Measurements from ENCODE around the gene SSMEM1.
"Not testable (repeated sequence)": the region's sequence is repeated elsewhere in the genome, so short reads cannot be mapped to it uniquely, and the experiment has no call there.

Gene SSMEM1

DNA sequence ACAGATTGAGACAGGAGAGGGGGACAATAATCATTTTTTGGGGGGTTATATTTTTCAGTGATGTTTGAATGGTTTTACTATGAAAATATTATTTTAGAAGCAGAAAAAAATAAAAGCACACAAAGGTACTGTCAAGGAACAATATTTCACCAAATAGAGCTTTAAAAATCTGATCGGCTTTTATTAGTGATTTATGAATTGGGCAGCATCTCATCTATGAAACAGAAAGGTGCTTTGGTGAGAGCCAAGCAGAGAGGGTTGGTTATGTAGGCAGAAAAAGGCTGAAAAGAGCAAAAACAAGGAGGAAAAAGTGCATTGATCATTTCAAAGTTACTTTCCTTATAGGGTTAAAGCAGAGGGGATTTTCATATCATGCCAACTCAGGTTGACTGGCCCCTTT is 32.6 kb downstream of the SSMEM1 start:
- no peaks in the 10 kb centered on the region for H3K9me3 ChIP-seq (replicated peaks; ENCODE audit: insufficient read depth, low read length)
- no peak for DNase-seq
- TF ChIP-seq EZH2phosphoT487 (IDR thresholded peaks at IDR 0.05; ENCODE audit: low read length): no peak
- TF ChIP-seq, protein P1, sequence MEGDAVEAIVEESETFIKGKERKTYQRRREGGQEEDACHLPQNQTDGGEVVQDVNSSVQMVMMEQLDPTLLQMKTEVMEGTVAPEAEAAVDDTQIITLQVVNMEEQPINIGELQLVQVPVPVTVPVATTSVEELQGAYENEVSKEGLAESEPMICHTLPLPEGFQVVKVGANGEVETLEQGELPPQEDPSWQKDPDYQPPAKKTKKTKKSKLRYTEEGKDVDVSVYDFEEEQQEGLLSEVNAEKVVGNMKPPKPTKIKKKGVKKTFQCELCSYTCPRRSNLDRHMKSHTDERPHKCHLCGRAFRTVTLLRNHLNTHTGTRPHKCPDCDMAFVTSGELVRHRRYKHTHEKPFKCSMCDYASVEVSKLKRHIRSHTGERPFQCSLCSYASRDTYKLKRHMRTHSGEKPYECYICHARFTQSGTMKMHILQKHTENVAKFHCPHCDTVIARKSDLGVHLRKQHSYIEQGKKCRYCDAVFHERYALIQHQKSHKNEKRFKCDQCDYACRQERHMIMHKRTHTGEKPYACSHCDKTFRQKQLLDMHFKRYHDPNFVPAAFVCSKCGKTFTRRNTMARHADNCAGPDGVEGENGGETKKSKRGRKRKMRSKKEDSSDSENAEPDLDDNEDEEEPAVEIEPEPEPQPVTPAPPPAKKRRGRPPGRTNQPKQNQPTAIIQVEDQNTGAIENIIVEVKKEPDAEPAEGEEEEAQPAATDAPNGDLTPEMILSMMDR (IDR thresholded peaks at IDR 0.05; ENCODE audit: low read length): no peak
- TF ChIP-seq EZH2 (optimal IDR thresholded peaks at IDR 0.05; ENCODE audit: low read depth, low read length): no peak
- H3K36me3 ChIP-seq (replicated peaks; ENCODE audit: insufficient read depth, low read length): no peaks in the 10 kb centered on the region
- H3K9ac ChIP-seq (ENCODE audit: low read length): no peak overlapping the region
- no peaks in the 10 kb centered on the region for H3K27me3 ChIP-seq (replicated peaks; ENCODE audit: insufficient read depth, low read length)
- H3K27ac ChIP-seq (ENCODE audit: low read length): no peak overlapping the region
- no peaks in the 10 kb centered on the region for H3K79me2 ChIP-seq (ENCODE audit: low read length)
- no peak overlapping the region for H3K4me3 ChIP-seq (ENCODE audit: low read length)
- H3K9me2 ChIP-seq (replicated peaks; ENCODE audit: insufficient read depth, low read length): no peaks in the 10 kb centered on the region
- no peaks in the 10 kb centered on the region for H3F3A ChIP-seq (ENCODE audit: insufficient read depth, low read length)
- no peak overlapping the region for H3K4me2 ChIP-seq (ENCODE audit: low read depth, low read length)
- peaks cover 10% of the 10 kb centered on the region for H3K4me1 ChIP-seq (ENCODE audit: low read length)
- H2AFZ ChIP-seq (ENCODE audit: low read length): no peak overlapping the region
- no peaks in the 10 kb centered on the region for H4K20me1 ChIP-seq (ENCODE audit: insufficient read depth, low read length)

DNA sequence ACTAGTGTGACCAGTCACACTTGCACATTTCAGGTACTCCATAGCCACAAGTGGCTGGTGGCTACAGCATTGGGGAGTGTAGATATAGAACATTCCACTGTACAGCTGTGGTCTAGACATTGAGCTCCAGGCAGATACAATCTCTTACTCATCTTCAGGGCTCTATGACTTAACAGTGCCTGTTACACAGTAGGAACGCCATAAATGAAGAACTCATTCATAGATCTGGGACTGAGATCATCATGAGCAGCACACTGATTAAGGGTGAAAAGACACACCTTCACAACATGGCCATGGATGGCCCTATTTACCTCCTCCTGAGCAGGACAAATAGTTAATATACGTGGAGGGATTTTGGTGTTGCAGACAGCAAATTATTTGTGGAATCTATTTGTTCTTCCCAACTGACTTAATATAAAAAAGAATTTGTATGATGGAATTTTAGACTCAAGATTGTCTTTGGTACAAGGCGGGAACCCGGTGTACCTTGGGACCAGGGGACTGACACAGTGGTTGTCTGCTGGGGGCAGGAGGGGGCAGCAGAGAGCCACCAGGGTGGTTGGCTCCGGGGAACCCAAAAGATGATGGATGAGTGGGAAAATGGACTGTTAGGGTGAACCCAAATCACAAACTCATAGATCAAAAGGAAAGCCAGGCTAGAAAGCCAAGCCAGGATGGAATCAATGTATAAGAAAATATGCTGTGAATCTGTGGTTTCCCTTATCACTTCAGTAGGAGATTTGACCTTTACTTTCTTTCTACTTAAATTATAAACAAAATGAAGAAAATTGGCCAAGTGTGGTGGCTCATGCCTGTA is 34.7 kb downstream of the SSMEM1 start:
- Histone ChIP-seq H3K4me3 (ENCODE audit: low read length) (no peak overlapping the region), H4K20me1 (ENCODE audit: insufficient read depth, low read length) (no peaks in the 10 kb centered on the region), H3K79me2 (ENCODE audit: low read length) (no peaks in the 10 kb centered on the region), H3K27me3 (replicated peaks; ENCODE audit: insufficient read depth, low read length) (no peaks in the 10 kb centered on the region), H3K9ac (ENCODE audit: low read length) (no peak overlapping the region), H3F3A (ENCODE audit: insufficient read depth, low read length) (no peaks in the 10 kb centered on the region), H3K4me2 (ENCODE audit: low read depth, low read length) (peak overlapping the region; percentile 40), H3K27ac (ENCODE audit: low read length) (no peak overlapping the region), H3K9me3 (replicated peaks; ENCODE audit: insufficient read depth, low read length) (no peaks in the 10 kb centered on the region), H3K4me1 (ENCODE audit: low read length) (peaks cover 10% of the 10 kb centered on the region), H3K9me2 (replicated peaks; ENCODE audit: insufficient read depth, low read length) (no peaks in the 10 kb centered on the region), H3K36me3 (replicated peaks; ENCODE audit: insufficient read depth, low read length) (no peaks in the 10 kb centered on the region), H2AFZ (ENCODE audit: low read length) (peak overlapping the region; percentile 38)
- TF ChIP-seq EZH2phosphoT487 (IDR thresholded peaks at IDR 0.05; ENCODE audit: low read length) (no peak), EZH2 (optimal IDR thresholded peaks at IDR 0.05; ENCODE audit: low read depth, low read length) (no peak)
- TF ChIP-seq, protein P1 (IDR thresholded peaks at IDR 0.05; ENCODE audit: low read length): peak; percentile 100
- DNase-seq: peak; percentile 57

DNA sequence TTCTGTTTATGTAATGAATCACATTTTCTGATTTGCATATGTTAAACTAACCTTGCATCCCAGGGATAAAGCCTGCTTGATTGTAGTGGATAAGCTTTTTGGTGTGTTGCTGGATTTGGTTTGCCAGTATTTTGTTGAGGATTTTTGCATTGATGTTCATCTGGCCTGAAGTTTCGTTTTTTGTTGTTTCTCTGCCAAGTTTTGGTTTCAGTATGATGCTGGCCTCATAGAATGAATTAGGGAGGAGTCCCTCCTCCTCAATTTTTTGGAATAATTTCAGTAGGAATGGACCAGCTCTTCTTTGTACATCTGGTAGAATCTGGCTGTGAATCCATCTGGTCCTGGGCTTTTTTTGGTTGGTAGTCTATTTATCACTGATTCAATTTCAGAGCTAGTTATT is 35.8 kb downstream of the SSMEM1 start:
- H3F3A ChIP-seq (ENCODE audit: insufficient read depth, low read length); H4K20me1 ChIP-seq (ENCODE audit: insufficient read depth, low read length); H3K4me3 ChIP-seq (ENCODE audit: low read length); H3K9me3 ChIP-seq (replicated peaks; ENCODE audit: insufficient read depth, low read length); H3K36me3 ChIP-seq (replicated peaks; ENCODE audit: insufficient read depth, low read length); H3K9ac ChIP-seq (ENCODE audit: low read length); H3K27ac ChIP-seq (ENCODE audit: low read length); H3K9me2 ChIP-seq (replicated peaks; ENCODE audit: insufficient read depth, low read length); H3K79me2 ChIP-seq (ENCODE audit: low read length); H3K27me3 ChIP-seq (replicated peaks; ENCODE audit: insufficient read depth, low read length): not testable (repeated sequence)
- H2AFZ ChIP-seq (ENCODE audit: low read length): peak overlapping the region; percentile 13; the same call in 1 of the 2 replicates
- peak overlapping the region; percentile 30; the same call in 1 of the 2 replicates for H3K4me2 ChIP-seq (ENCODE audit: low read depth, low read length)
- peak; percentile 67 for DNase-seq
- peaks cover 10% of the 10 kb centered on the region for H3K4me1 ChIP-seq (ENCODE audit: low read length)

DNA sequence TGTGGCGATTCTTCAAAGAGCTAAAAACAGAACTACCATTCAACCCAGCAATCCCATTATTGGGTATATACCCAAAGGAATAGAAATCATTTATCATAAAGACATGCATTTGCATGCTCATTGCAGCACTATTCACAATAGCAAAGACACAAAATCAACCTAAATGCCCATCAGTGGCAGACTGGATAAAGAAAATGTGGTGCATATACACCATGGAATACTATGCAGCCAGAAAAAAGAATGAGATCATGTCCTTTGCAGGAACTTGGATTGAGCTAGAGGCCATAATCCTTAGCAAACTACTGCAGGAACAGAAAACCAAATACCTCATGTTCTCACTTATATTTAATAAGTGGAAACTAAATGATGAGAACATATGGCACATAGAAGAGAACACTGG is 38.8 kb downstream of the SSMEM1 start:
- not testable (repeated sequence) for H3K4me3 ChIP-seq (ENCODE audit: low read length); DNase-seq; H3K9ac ChIP-seq (ENCODE audit: low read length); H3K36me3 ChIP-seq (replicated peaks; ENCODE audit: insufficient read depth, low read length); H3K27ac ChIP-seq (ENCODE audit: low read length); H3K9me2 ChIP-seq (replicated peaks; ENCODE audit: insufficient read depth, low read length); H3K4me2 ChIP-seq (ENCODE audit: low read depth, low read length); H3K9me3 ChIP-seq (replicated peaks; ENCODE audit: insufficient read depth, low read length); H2AFZ ChIP-seq (ENCODE audit: low read length); H3F3A ChIP-seq (ENCODE audit: insufficient read depth, low read length); H4K20me1 ChIP-seq (ENCODE audit: insufficient read depth, low read length); H3K27me3 ChIP-seq (replicated peaks; ENCODE audit: insufficient read depth, low read length); H3K79me2 ChIP-seq (ENCODE audit: low read length)
- H3K4me1 ChIP-seq (ENCODE audit: low read length): peaks cover 10% of the 10 kb centered on the region

DNA sequence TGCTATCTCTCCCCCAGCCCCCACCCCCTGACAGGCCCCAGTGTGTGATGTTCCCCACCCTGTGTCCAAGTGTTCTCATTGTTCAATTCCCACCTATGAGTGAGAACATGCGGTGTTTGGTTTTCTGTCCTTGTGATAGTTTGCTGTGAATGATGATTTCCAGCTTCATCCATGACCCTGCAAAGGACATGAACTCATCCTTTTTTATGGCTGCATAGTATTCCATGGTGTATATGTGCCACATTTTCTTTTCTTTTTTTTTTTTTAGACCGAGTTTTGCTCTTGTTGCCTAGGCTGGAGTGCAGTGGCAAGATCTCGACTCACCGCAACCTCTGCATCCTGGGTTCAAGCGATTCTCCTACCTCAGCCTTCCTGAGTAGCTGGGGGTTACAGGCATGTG is 41.2 kb downstream of the SSMEM1 start:
- not testable (repeated sequence) for H3K9me3 ChIP-seq (replicated peaks; ENCODE audit: insufficient read depth, low read length); H3K9ac ChIP-seq (ENCODE audit: low read length); H3K4me2 ChIP-seq (ENCODE audit: low read depth, low read length); H3K27me3 ChIP-seq (replicated peaks; ENCODE audit: insufficient read depth, low read length); H3K27ac ChIP-seq (ENCODE audit: low read length); H3K79me2 ChIP-seq (ENCODE audit: low read length); H3K9me2 ChIP-seq (replicated peaks; ENCODE audit: insufficient read depth, low read length); DNase-seq; H4K20me1 ChIP-seq (ENCODE audit: insufficient read depth, low read length); H3K4me3 ChIP-seq (ENCODE audit: low read length); H2AFZ ChIP-seq (ENCODE audit: low read length); H3K4me1 ChIP-seq (ENCODE audit: low read length); H3F3A ChIP-seq (ENCODE audit: insufficient read depth, low read length); H3K36me3 ChIP-seq (replicated peaks; ENCODE audit: insufficient read depth, low read length)

DNA sequence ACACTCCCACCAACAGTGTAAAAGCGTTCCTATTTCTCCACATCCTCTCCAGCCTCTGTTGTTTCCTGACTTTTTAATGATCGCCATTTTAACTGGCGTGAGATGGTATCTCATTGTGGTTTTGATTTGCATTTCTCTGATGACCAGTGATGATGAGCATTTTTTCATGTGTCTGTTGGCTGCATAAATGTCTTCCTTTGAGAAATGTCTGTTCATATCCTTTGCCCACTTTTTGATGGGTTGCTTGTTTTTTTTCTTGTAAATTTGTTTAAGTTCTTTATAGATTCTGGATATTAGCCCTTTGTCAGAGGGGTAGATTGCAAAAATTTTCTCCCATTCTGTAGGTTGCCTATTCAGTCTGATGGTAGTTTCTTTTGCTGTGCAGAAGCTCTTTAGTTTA is 42.0 kb downstream of the SSMEM1 start:
- H3K27ac ChIP-seq (ENCODE audit: low read length); H3K9ac ChIP-seq (ENCODE audit: low read length); H3K4me1 ChIP-seq (ENCODE audit: low read length); H4K20me1 ChIP-seq (ENCODE audit: insufficient read depth, low read length); H3K27me3 ChIP-seq (replicated peaks; ENCODE audit: insufficient read depth, low read length); H3K4me3 ChIP-seq (ENCODE audit: low read length); H3K79me2 ChIP-seq (ENCODE audit: low read length); DNase-seq; H3K4me2 ChIP-seq (ENCODE audit: low read depth, low read length); H3K9me3 ChIP-seq (replicated peaks; ENCODE audit: insufficient read depth, low read length); H3K9me2 ChIP-seq (replicated peaks; ENCODE audit: insufficient read depth, low read length); H3K36me3 ChIP-seq (replicated peaks; ENCODE audit: insufficient read depth, low read length); H2AFZ ChIP-seq (ENCODE audit: low read length); H3F3A ChIP-seq (ENCODE audit: insufficient read depth, low read length): not testable (repeated sequence)

All from MM.1S (cell line).